ENCODE results near the gene EXOC6B. TPM values are rescaled to one million over a fixed set of nuclear protein-coding genes. Genes with fewer than 3 reads are reported as not detected.

The EXOC6B gene
- total and polyA plus RNA-seq, 8 donors, result 22.1 to 30.8 (median 25.9) TPM

DNA sequence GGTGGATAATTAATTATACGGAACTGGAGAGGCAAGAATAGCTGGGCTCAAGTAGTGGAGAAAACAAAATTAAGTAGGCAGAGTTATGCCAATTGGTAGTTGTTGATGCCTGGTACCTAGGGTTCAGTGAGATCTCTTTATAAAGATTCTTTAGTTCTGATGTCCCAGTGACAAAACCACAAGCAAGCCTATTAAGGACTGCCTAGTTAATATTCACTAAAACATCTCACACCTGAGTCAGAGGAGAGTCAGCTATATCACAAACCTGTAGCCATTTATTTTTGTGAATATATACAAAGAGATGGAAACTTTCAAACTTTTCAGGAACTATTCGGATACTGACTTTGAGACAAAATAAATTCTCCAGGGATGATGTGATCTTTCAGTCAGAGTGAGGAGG lies 464.3 kb downstream of the EXOC6B start:
- Histone ChIP-seq H3K4me3 (no peak overlapping the region), H3K27me3 (no peaks in the 10 kb centered on the region), H3K9me3 (no peaks in the 10 kb centered on the region), H3K27ac (no peak overlapping the region), H3K36me3 (no peaks in the 10 kb centered on the region), H3K4me1 (no peaks in the 10 kb centered on the region)
- intact Hi-C loops (cut with DNase I), result no loop called here
- DNase-seq (no peak), ATAC-seq (no peak)
- TF ChIP-seq, protein P1, sequence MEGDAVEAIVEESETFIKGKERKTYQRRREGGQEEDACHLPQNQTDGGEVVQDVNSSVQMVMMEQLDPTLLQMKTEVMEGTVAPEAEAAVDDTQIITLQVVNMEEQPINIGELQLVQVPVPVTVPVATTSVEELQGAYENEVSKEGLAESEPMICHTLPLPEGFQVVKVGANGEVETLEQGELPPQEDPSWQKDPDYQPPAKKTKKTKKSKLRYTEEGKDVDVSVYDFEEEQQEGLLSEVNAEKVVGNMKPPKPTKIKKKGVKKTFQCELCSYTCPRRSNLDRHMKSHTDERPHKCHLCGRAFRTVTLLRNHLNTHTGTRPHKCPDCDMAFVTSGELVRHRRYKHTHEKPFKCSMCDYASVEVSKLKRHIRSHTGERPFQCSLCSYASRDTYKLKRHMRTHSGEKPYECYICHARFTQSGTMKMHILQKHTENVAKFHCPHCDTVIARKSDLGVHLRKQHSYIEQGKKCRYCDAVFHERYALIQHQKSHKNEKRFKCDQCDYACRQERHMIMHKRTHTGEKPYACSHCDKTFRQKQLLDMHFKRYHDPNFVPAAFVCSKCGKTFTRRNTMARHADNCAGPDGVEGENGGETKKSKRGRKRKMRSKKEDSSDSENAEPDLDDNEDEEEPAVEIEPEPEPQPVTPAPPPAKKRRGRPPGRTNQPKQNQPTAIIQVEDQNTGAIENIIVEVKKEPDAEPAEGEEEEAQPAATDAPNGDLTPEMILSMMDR (IDR thresholded peaks at IDR 0.05), result no peak

DNA sequence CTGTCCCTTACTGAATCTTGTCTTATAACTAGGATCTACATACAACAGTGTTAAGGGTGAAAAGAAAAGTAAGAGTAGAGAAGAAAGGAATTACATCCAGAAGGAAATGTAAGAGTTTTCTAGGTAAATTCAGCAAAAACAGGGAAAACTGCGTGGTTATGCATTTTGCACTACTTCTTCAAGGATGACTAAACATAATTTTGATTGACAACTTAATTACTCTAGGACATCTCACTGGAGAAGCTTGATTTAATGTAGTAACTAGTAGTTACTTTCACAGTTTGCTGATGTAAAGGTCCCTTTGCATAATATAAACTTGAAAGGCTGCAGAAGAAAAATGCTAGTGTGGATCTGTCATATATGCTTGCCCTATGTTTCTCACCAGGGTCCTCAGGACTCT lies 464.8 kb downstream of the EXOC6B start:
- Histone ChIP-seq H3K4me1 (no peaks in the 10 kb centered on the region), H3K9me3 (no peaks in the 10 kb centered on the region), H3K4me3 (no peak overlapping the region), H3K36me3 (no peaks in the 10 kb centered on the region), H3K27me3 (no peaks in the 10 kb centered on the region), H3K27ac (no peak overlapping the region)
- ATAC-seq (no peak), DNase-seq (no peak)
- TF ChIP-seq, protein P1 (IDR thresholded peaks at IDR 0.05), result no peak
- intact Hi-C loops (cut with DNase I), result no loop called here

DNA sequence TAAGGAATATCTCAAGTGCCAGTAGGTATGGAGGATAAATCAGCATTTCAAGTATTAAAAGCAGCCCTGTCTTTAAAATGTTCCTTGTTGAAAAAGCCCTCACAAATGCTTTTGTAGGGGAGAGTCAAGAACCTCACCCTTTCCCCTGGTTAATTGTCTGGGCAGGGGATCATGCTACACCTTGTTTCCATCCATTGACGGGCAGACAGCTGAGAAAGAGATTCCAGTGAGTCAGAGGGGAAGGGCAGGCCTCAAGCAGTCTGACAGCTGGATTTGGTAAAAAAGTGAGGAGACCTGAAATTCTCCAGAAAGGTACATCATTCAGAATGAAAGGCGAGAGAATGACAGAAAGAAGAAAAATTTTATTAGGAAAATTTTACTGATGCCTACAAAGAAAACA lies 475.0 kb downstream of the EXOC6B start:
- no peaks in the 10 kb centered on the region for H3K27me3 ChIP-seq
- H3K9me3 ChIP-seq, result no peaks in the 10 kb centered on the region
- no peaks in the 10 kb centered on the region for H3K36me3 ChIP-seq
- intact Hi-C loops (cut with DNase I), result no loop called here
- ATAC-seq (no peak), DNase-seq (no peak)
- no peak overlapping the region for H3K4me3 ChIP-seq
- TF ChIP-seq, protein P1 (IDR thresholded peaks at IDR 0.05), result no peak
- no peaks in the 10 kb centered on the region for H3K4me1 ChIP-seq
- H3K27ac ChIP-seq, result no peak overlapping the region

DNA sequence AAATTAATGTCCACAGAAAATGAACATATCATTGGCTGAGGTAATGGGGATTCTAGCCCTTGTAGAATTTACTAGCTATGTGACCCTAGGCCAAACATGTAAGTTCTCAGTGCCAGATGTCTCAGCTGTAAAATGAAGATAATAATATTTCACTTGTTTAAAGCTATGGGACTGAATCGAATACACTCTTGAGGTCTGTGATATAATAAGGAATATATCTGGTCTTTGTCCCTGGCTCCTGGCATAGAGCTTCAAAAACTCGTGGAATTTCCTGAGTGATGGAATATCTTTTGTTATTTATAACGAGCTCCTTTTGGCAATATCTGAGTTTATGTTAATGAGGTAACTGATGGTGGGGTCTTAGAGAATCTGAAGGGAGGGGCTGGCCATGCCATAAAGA lies 476.8 kb downstream of the EXOC6B start:
- Histone ChIP-seq H3K36me3 (no peaks in the 10 kb centered on the region), H3K27ac (no peak overlapping the region), H3K4me3 (no peak overlapping the region), H3K4me1 (no peaks in the 10 kb centered on the region), H3K27me3 (no peaks in the 10 kb centered on the region), H3K9me3 (peaks cover 0 to 12% of the 10 kb centered on the region in 2 donors)
- TF ChIP-seq, protein P1 (IDR thresholded peaks at IDR 0.05), result no peak
- DNase-seq, result no peak
- ATAC-seq, result no peak
- intact Hi-C loops (cut with DNase I), result no loop called here

DNA sequence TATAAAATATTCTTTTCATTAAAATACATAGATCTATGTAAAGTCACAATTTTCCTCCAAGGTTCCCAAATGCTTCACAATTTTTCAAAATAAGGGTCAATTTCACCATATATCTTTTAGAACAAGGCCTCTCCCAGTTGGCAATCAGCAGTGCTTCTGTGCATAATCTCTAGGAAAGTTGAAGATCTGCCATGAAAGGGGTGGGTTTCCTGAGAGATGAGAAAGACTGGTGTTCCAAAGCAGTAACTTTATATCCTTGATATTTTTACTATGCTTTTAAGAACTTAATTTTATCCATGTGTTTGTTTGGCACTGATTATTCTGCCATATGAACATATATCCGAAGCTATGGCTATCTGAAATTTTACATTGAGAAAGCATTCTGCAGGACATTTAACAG lies 478.8 kb downstream of the EXOC6B start:
- Histone ChIP-seq H3K4me1 (no peaks in the 10 kb centered on the region), H3K36me3 (no peaks in the 10 kb centered on the region), H3K4me3 (no peak overlapping the region), H3K27ac (no peak overlapping the region), H3K9me3 (peaks cover 0 to 13% of the 10 kb centered on the region in 2 donors), H3K27me3 (no peaks in the 10 kb centered on the region)
- ATAC-seq (no peak), DNase-seq (no peak)
- intact Hi-C loops (cut with DNase I), result no loop called here
- TF ChIP-seq, protein P1 (IDR thresholded peaks at IDR 0.05), result no peak
